Body of pancreas (tissue), 4 donors: ENCODE data around the gene SLC24A5.

Experiments used
- POLR2A ChIP-seq, 3 donors: fragments of 450-650 bp; IDR thresholded peaks; one replicate each; pipeline ENCODE4 v1.6.1; 2016; ENCODE audit warnings: antibody characterized with exemption in 3 of 3, mild to moderate bottlenecking in 2 of 3
- TF ChIP-seq, protein P1 (sequence below), 7 experiments: fragments of 450-650 bp in 4 of 7; fragments of 200-600 bp in 3 of 7; sonication (generic) in 3 of 7; IDR thresholded peaks; one replicate each; pipeline ENCODE4 v1.5.1; 2016 to 2019; ENCODE audit warnings: antibody characterized with exemption in 7 of 7

DNA sequence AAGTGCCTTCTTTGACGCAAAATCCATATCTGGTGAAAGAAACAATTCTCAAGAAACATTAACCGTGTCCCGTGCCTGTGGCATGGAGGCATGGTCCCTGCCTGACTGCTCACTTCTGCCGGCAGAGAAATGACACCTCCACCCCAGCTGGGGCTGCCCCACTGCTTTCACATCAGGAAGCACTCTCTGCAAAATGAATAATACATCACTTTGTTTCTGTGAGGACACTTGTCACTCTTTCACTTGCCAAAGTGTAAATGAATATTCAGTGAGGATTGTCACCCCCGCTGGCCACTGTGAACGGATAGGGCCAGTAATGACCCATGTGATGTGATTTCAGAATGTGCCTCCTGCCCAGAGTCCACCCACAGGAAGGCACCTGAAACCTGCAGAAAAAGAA is 31.1 kb upstream of the SLC24A5 start:
- TF ChIP-seq, protein P1, sequence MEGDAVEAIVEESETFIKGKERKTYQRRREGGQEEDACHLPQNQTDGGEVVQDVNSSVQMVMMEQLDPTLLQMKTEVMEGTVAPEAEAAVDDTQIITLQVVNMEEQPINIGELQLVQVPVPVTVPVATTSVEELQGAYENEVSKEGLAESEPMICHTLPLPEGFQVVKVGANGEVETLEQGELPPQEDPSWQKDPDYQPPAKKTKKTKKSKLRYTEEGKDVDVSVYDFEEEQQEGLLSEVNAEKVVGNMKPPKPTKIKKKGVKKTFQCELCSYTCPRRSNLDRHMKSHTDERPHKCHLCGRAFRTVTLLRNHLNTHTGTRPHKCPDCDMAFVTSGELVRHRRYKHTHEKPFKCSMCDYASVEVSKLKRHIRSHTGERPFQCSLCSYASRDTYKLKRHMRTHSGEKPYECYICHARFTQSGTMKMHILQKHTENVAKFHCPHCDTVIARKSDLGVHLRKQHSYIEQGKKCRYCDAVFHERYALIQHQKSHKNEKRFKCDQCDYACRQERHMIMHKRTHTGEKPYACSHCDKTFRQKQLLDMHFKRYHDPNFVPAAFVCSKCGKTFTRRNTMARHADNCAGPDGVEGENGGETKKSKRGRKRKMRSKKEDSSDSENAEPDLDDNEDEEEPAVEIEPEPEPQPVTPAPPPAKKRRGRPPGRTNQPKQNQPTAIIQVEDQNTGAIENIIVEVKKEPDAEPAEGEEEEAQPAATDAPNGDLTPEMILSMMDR (IDR thresholded peaks at IDR 0.05): no peak
- TF ChIP-seq POLR2A (IDR thresholded peaks at IDR 0.05): no peak
